GM12878 (cell line): Measurements from ENCODE around the gene MMP12. TPM values are rescaled to one million over a fixed set of nuclear protein-coding genes. Genes with fewer than 3 reads are reported as not detected.

Source experiments
- polyA plus RNA-seq, 11 experiments: library from polyadenylated mRNA; depleted of rRNA in 4 of 11; unstranded in 6 of 11; stranded (reverse) in 5 of 11; fragments of >200 nt; fragmentation: Nextera tagmentation in 4 of 11; fragmentation: Illumina TruSeq in 1 of 11; extraction: Ambion mirVana in 4 of 11; extraction: Trizol in 1 of 11; gene quantifications; 1 replicate in 1 of 11; 2 replicates in 10 of 11; pipeline versions ENCODE4 v1.2.1 to v1.2.3, GENCODE V29; 2011 to 2016; ENCODE audit warnings: inconsistent platforms in 2 of 11, missing spikeins in 2 of 11, low read depth in 1 of 11
- small RNA-seq: library from RNA; depleted of rRNA; stranded (forward); fragments of <200 nt; gene quantifications from one replicate; pipeline ENCODE3, GENCODE V24; 2014
- total RNA-seq, 4 experiments: library from RNA; depleted of rRNA in 3 of 4; stranded (reverse); fragments of >200 nt in 3 of 4; fragmentation: Illumina TruSeq in 1 of 4; extraction: Trizol in 1 of 4; gene quantifications; 2 replicates each; pipeline versions ENCODE4 v1.2.1 to v1.2.3, GENCODE V29; 2013 to 2021

MMP12 gene
- total and polyA plus RNA-seq, 10 of the 15 experiments (the other 5 are each of a cell fraction or from before 2014, with no cell fraction given) = 0.14 TPM; not detected in 9

Small RNA genes lying within 50 kb of the gene (small RNA-seq; reads per million reads assigned to genes)
- not detected for gene RNU7-159P

Other genes with a start within 250 kb of the MMP12 start
Only the 7 nearest of the 9 such genes appear.
- not detected in 2 replicates for gene MMP27, start 169.2 kb downstream of the MMP12 start, total RNA-seq (2014; rRNA removed)
- not detected in 2 replicates for gene MMP27, start 169.2 kb downstream of the MMP12 start, total RNA-seq (2014; rRNA removed; fragmentation: Illumina TruSeq; extraction: Trizol)
- gene MMP27, start 169.2 kb downstream of the MMP12 start, total RNA-seq (2021) = not detected in 2 replicates
- gene MMP27, start 169.2 kb downstream of the MMP12 start, polyA plus RNA-seq (2011; rRNA removed) = not detected in 2 replicates
- not detected in 2 replicates for gene MMP27, start 169.2 kb downstream of the MMP12 start, polyA plus RNA-seq (2014; fragmentation: Illumina TruSeq; extraction: Trizol)
- not detected for gene MMP27, start 169.2 kb downstream of the MMP12 start, polyA plus RNA-seq (2014; fragmentation: Nextera tagmentation; extraction: Ambion mirVana)
- not detected in 2 replicates for gene MMP27, start 169.2 kb downstream of the MMP12 start, polyA plus RNA-seq (2014; rRNA removed)
- not detected for gene MMP27, start 169.2 kb downstream of the MMP12 start, polyA plus RNA-seq (2016; fragmentation: Nextera tagmentation; extraction: Ambion mirVana)
- gene MMP8, start 150.0 kb downstream of the MMP12 start, total RNA-seq (2014; rRNA removed) = not detected in 2 replicates
- not detected in 2 replicates for gene MMP8, start 150.0 kb downstream of the MMP12 start, total RNA-seq (2014; rRNA removed; fragmentation: Illumina TruSeq; extraction: Trizol)
- not detected in 2 replicates for gene MMP8, start 150.0 kb downstream of the MMP12 start, total RNA-seq (2021)
- 0.01 TPM in 1 of 2 replicates, not detected in the other for gene MMP8, start 150.0 kb downstream of the MMP12 start, polyA plus RNA-seq (2011; rRNA removed)
- gene MMP8, start 150.0 kb downstream of the MMP12 start, polyA plus RNA-seq (2014; fragmentation: Illumina TruSeq; extraction: Trizol) = not detected in 2 replicates
- gene MMP8, start 150.0 kb downstream of the MMP12 start, polyA plus RNA-seq (2014; fragmentation: Nextera tagmentation; extraction: Ambion mirVana) = not detected
- gene MMP8, start 150.0 kb downstream of the MMP12 start, polyA plus RNA-seq (2014; rRNA removed) = not detected in 2 replicates
- not detected for gene MMP8, start 150.0 kb downstream of the MMP12 start, polyA plus RNA-seq (2016; fragmentation: Nextera tagmentation; extraction: Ambion mirVana)
- not detected in 2 replicates for gene MMP10, start 94.4 kb downstream of the MMP12 start, total RNA-seq (2014; rRNA removed)
- gene MMP10, start 94.4 kb downstream of the MMP12 start, total RNA-seq (2014; rRNA removed; fragmentation: Illumina TruSeq; extraction: Trizol) = not detected in 2 replicates
- not detected in 2 replicates for gene MMP10, start 94.4 kb downstream of the MMP12 start, total RNA-seq (2021)
- gene MMP10, start 94.4 kb downstream of the MMP12 start, polyA plus RNA-seq (2011; rRNA removed) = not detected in 2 replicates
- gene MMP10, start 94.4 kb downstream of the MMP12 start, polyA plus RNA-seq (2014; fragmentation: Illumina TruSeq; extraction: Trizol) = not detected in 2 replicates
- not detected for gene MMP10, start 94.4 kb downstream of the MMP12 start, polyA plus RNA-seq (2014; fragmentation: Nextera tagmentation; extraction: Ambion mirVana)
- not detected in 2 replicates for gene MMP10, start 94.4 kb downstream of the MMP12 start, polyA plus RNA-seq (2014; rRNA removed)
- not detected for gene MMP10, start 94.4 kb downstream of the MMP12 start, polyA plus RNA-seq (2016; fragmentation: Nextera tagmentation; extraction: Ambion mirVana)
- gene MMP1, start 76.8 kb downstream of the MMP12 start, total RNA-seq (2014; rRNA removed) = not detected in 2 replicates
- gene MMP1, start 76.8 kb downstream of the MMP12 start, total RNA-seq (2014; rRNA removed; fragmentation: Illumina TruSeq; extraction: Trizol) = not detected in 2 replicates
- not detected in 2 replicates for gene MMP1, start 76.8 kb downstream of the MMP12 start, total RNA-seq (2021)
- gene MMP1, start 76.8 kb downstream of the MMP12 start, polyA plus RNA-seq (2011; rRNA removed) = not detected in 2 replicates
- gene MMP1, start 76.8 kb downstream of the MMP12 start, polyA plus RNA-seq (2014; fragmentation: Illumina TruSeq; extraction: Trizol) = not detected in 2 replicates
- gene MMP1, start 76.8 kb downstream of the MMP12 start, polyA plus RNA-seq (2014; fragmentation: Nextera tagmentation; extraction: Ambion mirVana) = not detected
- not detected in 2 replicates for gene MMP1, start 76.8 kb downstream of the MMP12 start, polyA plus RNA-seq (2014; rRNA removed)
- gene MMP1, start 76.8 kb downstream of the MMP12 start, polyA plus RNA-seq (2016; fragmentation: Nextera tagmentation; extraction: Ambion mirVana) = not detected
- not detected in 2 replicates for gene MMP3, start 31.4 kb downstream of the MMP12 start, total RNA-seq (2014; rRNA removed)
- not detected in 2 replicates for gene MMP3, start 31.4 kb downstream of the MMP12 start, total RNA-seq (2014; rRNA removed; fragmentation: Illumina TruSeq; extraction: Trizol)
- not detected in 2 replicates for gene MMP3, start 31.4 kb downstream of the MMP12 start, total RNA-seq (2021)
- 1.2 and 2.3 TPM in 2 replicates for gene MMP3, start 31.4 kb downstream of the MMP12 start, polyA plus RNA-seq (2011; rRNA removed)
- not detected in 2 replicates for gene MMP3, start 31.4 kb downstream of the MMP12 start, polyA plus RNA-seq (2014; fragmentation: Illumina TruSeq; extraction: Trizol)
- under 1 TPM in 1 of 2 experiments, not detected in 1; 0.02 TPM for gene MMP3, start 31.4 kb downstream of the MMP12 start, polyA plus RNA-seq (2014; fragmentation: Nextera tagmentation; extraction: Ambion mirVana)
- gene MMP3, start 31.4 kb downstream of the MMP12 start, polyA plus RNA-seq (2014; rRNA removed) = not detected in 2 replicates
- not detected for gene MMP3, start 31.4 kb downstream of the MMP12 start, polyA plus RNA-seq (2016; fragmentation: Nextera tagmentation; extraction: Ambion mirVana)
- not detected in 2 replicates for gene MMP13, start 80.8 kb upstream of the MMP12 start, total RNA-seq (2014; rRNA removed)
- not detected in 2 replicates for gene MMP13, start 80.8 kb upstream of the MMP12 start, total RNA-seq (2014; rRNA removed; fragmentation: Illumina TruSeq; extraction: Trizol)
- not detected in 2 replicates for gene MMP13, start 80.8 kb upstream of the MMP12 start, total RNA-seq (2021)
- gene MMP13, start 80.8 kb upstream of the MMP12 start, polyA plus RNA-seq (2011; rRNA removed) = 0.05 TPM in 1 of 2 replicates, not detected in the other
- not detected in 2 replicates for gene MMP13, start 80.8 kb upstream of the MMP12 start, polyA plus RNA-seq (2014; fragmentation: Illumina TruSeq; extraction: Trizol)
- gene MMP13, start 80.8 kb upstream of the MMP12 start, polyA plus RNA-seq (2014; fragmentation: Nextera tagmentation; extraction: Ambion mirVana) = not detected
- not detected in 2 replicates for gene MMP13, start 80.8 kb upstream of the MMP12 start, polyA plus RNA-seq (2014; rRNA removed)
- not detected for gene MMP13, start 80.8 kb upstream of the MMP12 start, polyA plus RNA-seq (2016; fragmentation: Nextera tagmentation; extraction: Ambion mirVana)
- 70.0 and 76.2 TPM in 2 replicates for gene DCUN1D5, start 217.2 kb upstream of the MMP12 start, total RNA-seq (2014; rRNA removed)
- gene DCUN1D5, start 217.2 kb upstream of the MMP12 start, total RNA-seq (2014; rRNA removed; fragmentation: Illumina TruSeq; extraction: Trizol) = 55.2 and 55.3 TPM in 2 replicates
- gene DCUN1D5, start 217.2 kb upstream of the MMP12 start, total RNA-seq (2021) = 43.4 and 47.5 TPM in 2 replicates
- 65.9 and 106 TPM in 2 replicates for gene DCUN1D5, start 217.2 kb upstream of the MMP12 start, polyA plus RNA-seq (2011; rRNA removed)
- 37.5 and 42.0 TPM in 2 replicates for gene DCUN1D5, start 217.2 kb upstream of the MMP12 start, polyA plus RNA-seq (2014; fragmentation: Illumina TruSeq; extraction: Trizol)
- gene DCUN1D5, start 217.2 kb upstream of the MMP12 start, polyA plus RNA-seq (2014; fragmentation: Nextera tagmentation; extraction: Ambion mirVana) = 10 to 100 TPM; 20.4 to 42.8 TPM
- 70.5 and 74.6 TPM in 2 replicates for gene DCUN1D5, start 217.2 kb upstream of the MMP12 start, polyA plus RNA-seq (2014; rRNA removed)
- gene DCUN1D5, start 217.2 kb upstream of the MMP12 start, polyA plus RNA-seq (2016; fragmentation: Nextera tagmentation; extraction: Ambion mirVana) = 10 to 100 TPM; 82.3 to 87.0 TPM